ENCODE results near the gene MTM1.

GRCh38 chrX:150568320-150569154 is at the start of gene MTM1:
- TF ChIP-seq CEBPG (CRISPR knock-in tag; IDR thresholded peaks at IDR 0.05) (no peak), CEBPG (tag; conservative IDR thresholded peaks at IDR 0.05 in 1 of 2, IDR thresholded peaks at IDR 0.05 in 1 of 2) (no peak), NRF1 (conservative IDR thresholded peaks at IDR 0.05 in 1 of 2, IDR thresholded peaks at IDR 0.05 in 1 of 2) (peak; percentile 82 to 86), FOXJ3 (CRISPR knock-in tag; IDR thresholded peaks at IDR 0.05) (no peak), BRCA1 (IDR thresholded peaks at IDR 0.05) (no peak), BRCA1 (CRISPR knock-in tag; IDR thresholded peaks at IDR 0.05) (no peak), ZNF780A (CRISPR knock-in tag; IDR thresholded peaks at IDR 0.05) (no peak)
